GM19397 (cell line): ENCODE results near the gene CERCAM.
"Not testable (repeated sequence)": the region's sequence is repeated elsewhere in the genome, so short reads cannot be mapped to it uniquely, and the experiment has no call there.

Experiments used
- ATAC-seq: cut with Tn5 transposase; IDR thresholded peaks from one replicate; pipeline ENCODE4 v1.9.1; 2021; ENCODE audit warnings: mild to moderate bottlenecking, moderate library complexity; ENCODE audit not compliant: unreplicated experiment

CERCAM gene

GRCh38 chr9:128393145-128393775, 27.4 kb upstream of the CERCAM start:
- no peak for ATAC-seq

GRCh38 chr9:128393970-128394369, 26.7 kb upstream of the CERCAM start:
- no peak for ATAC-seq

- no peak for ATAC-seq
Measured at GRCh38 chr9:128394379-128395168, 26.1 kb upstream of the CERCAM start.

- no peak for ATAC-seq
Measured at GRCh38 chr9:128396970-128397613, 23.6 kb upstream of the CERCAM start.

DNA sequence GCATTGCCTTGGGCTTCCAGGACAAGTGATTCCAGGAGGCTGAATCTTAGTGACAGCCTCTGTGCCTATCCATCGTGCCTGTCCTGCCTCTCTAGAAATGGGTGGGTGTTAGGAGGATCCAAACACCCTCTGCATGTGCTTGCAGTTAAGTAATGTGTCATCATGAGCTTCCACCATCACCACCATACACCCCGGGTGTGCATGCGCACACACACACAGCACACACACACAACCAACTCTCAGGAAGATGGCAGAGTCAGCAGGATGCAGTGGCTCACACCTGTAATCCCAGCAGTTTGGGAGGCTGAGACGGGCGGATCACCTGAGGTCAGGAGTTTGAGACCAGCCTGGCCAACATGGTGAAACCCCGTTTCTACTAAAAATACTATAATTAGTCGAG, 22.8 kb upstream of the CERCAM start:
- no peak for ATAC-seq

GRCh38 chr9:128399861-128400260, 20.8 kb upstream of the CERCAM start:
- no peak for ATAC-seq

DNA sequence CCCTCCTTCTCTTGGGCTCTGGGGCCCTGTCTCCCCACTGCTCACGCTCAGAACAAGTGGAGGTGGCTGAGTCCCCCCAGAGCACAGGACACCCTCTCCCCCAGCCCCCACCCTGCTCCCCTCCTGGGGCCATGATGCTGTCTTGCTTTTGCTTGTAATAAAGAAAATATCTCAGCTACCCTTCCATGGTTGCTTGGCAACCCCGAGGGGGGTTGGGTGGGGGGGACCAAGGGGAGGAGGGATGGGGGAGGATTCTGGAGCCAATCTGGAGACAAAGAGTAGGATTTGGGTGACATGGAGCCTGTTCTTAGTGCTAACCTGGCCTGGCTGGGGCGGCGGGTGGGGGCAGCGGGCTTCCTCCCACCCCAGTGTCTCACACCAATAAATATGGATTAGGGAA, 16.1 kb upstream of the CERCAM start:
- ATAC-seq: no peak

GRCh38 chr9:128405077-128405779, 15.4 kb upstream of the CERCAM start:
- ATAC-seq: no peak

GRCh38 chr9:128405780-128406171, 14.9 kb upstream of the CERCAM start:
- no peak for ATAC-seq

- ATAC-seq: no peak
Measured at GRCh38 chr9:128406848-128407391, 13.7 kb upstream of the CERCAM start.

DNA sequence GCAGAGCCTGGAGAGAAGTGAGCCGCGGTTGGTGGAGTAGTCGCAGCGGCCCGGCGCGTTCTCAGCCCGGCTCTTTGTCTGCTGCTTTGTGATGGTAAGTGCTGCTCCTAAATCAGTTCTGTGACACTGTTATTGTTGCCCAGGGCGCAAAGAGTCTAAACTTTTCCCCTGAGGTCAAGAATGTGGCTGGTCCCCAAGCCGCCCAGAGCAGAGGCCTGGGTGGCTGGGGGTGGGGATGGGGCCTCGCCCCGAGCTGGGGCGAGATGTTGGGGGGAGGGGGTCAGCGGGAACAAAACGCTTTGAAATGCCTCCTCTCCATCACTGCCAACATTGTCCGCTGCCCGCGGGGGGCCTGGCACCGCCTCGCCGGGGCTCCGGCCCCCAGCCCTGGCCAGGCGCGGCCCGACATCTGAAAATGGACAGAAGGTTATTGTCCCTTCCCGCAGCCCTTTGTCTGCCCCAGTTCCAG, 11.7 kb upstream of the CERCAM start:
- ATAC-seq: no peak

- ATAC-seq: no peak
Measured at GRCh38 chr9:128409450-128409849, 11.2 kb upstream of the CERCAM start.

GRCh38 chr9:128409978-128410377, 10.7 kb upstream of the CERCAM start:
- ATAC-seq: no peak

DNA sequence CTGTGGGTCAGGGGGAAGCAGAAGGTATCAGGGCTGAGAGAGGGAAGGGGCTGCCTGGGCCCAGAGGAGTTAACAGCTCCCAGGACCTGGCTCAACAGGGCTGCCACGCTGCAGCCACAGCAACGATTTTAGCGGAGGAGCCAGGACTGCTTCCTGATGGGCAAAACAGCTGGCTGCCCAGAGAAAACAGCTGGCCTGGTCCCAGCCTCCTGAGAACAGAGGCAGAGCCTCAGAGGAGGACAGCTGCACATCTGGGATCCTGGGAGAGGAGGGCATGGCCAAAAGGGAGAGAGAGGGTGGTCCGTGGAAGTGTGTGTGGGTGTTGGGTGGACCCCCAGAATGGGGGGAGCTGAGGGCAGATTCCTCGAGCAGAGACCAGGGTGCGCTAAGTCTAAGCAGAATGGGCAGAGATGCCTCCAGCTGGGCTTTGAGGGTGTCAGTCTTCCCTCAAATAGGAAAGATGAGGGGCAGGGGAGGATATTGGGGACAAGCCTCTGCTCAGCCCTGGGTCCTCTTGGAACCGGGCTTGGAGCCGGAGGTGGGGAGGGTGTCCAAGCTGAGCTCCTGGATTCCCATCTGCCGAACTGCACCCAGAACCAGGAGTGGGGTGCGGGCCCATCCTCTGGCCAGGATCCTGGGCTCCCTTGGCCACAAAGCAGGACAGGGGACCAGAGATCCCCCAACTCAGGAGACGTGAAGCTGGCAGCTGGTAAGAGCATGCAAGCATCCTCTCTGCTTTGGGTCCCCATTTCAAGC, 9.1 kb upstream of the CERCAM start:
- no peak for ATAC-seq

GRCh38 chr9:128412120-128412790, 8.4 kb upstream of the CERCAM start:
- ATAC-seq: no peak

GRCh38 chr9:128413728-128414127, 6.9 kb upstream of the CERCAM start:
- ATAC-seq: not testable (repeated sequence)

- no peak for ATAC-seq
Measured at GRCh38 chr9:128414461-128414860, 6.2 kb upstream of the CERCAM start.

- no peak for ATAC-seq
Measured at GRCh38 chr9:128415281-128415680, 5.4 kb upstream of the CERCAM start.

DNA sequence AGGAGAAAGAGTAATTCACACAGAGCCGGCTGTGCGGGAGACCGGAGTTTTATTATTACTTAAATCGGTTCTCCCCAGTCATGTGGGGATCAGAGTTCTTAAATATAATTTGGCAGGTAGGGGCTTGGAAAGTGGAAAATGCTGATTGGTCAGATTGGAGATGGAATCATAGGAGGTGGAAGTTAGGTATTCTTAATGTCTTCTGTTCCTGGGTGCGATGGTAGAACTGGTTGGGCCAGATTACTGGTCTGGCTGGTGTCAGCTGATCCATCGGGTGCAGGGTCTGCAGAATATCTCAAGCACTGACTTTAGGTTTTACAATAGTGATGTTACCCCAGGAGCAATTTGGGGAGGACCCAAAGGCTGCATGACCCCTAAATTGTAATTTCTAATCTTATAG, 4.6 kb upstream of the CERCAM start:
- no peak for ATAC-seq
